Adipocyte (in vitro differentiated cells): Measurements from ENCODE around the gene PDE3B.
A peak's percentile ranks its signal among the peaks of the same experiment; 100 is the strongest.
"Not testable (repeated sequence)": the region's sequence is repeated elsewhere in the genome, so short reads cannot be mapped to it uniquely, and the experiment has no call there.

Experiments used
- DNase-seq: peaks from one replicate; pipeline ENCODE4 v3.0.0-alpha.2; 2015; ENCODE audit warnings: low read depth
- H3K27me3 ChIP-seq: replicated peaks from 2 replicates; pipeline ENCODE4 v1.7.0; 2013; ENCODE audit warnings: mild to moderate bottlenecking, low read length, moderate library complexity; ENCODE audit not compliant: control insufficient read depth, insufficient read depth
- H3K36me3 ChIP-seq: 2 replicates; pipeline ENCODE4 v1.7.0; 2013; ENCODE audit warnings: low read length, mild to moderate bottlenecking, moderate library complexity; ENCODE audit not compliant: control insufficient read depth, insufficient read depth, severe bottlenecking
- H3K4me1 ChIP-seq: 2 replicates; pipeline ENCODE4 v1.7.0; 2013; ENCODE audit warnings: mild to moderate bottlenecking, low read length, moderate library complexity; ENCODE audit not compliant: control insufficient read depth, insufficient read depth
- H3K4me3 ChIP-seq: 2 replicates; pipeline ENCODE4 v1.7.0; 2013; ENCODE audit warnings: mild to moderate bottlenecking, low read length, moderate library complexity
- H3K9ac ChIP-seq: 2 replicates; pipeline ENCODE4 v1.7.0; 2013; ENCODE audit warnings: mild to moderate bottlenecking, low read length, moderate library complexity
- H3K9me3 ChIP-seq: 2 replicates; pipeline ENCODE4 v1.7.0; 2013; ENCODE audit warnings: mild to moderate bottlenecking, low read length, moderate library complexity; ENCODE audit not compliant: control insufficient read depth

PDE3B gene

GRCh38 chr11:14863775-14864174, 220.2 kb downstream of the PDE3B start:
- H3K27me3 ChIP-seq, H3K4me3 ChIP-seq, H3K9me3 ChIP-seq, H3K9ac ChIP-seq, DNase-seq, H3K4me1 ChIP-seq: not testable (repeated sequence)
- H3K36me3 ChIP-seq = peaks cover 69% of the 10 kb centered on the region

- Histone ChIP-seq H3K27me3 (no peaks in the 10 kb centered on the region), H3K9ac (no peak overlapping the region), H3K4me1 (peaks cover 5% of the 10 kb centered on the region), H3K9me3 (no peaks in the 10 kb centered on the region), H3K4me3 (no peak overlapping the region), H3K36me3 (peaks cover 84% of the 10 kb centered on the region)
- DNase-seq = no peak
These were observed 228.4 kb downstream of the PDE3B start for GRCh38 chr11:14872032-14872431.

GRCh38 chr11:14873632-14874031, 230.0 kb downstream of the PDE3B start:
- no peak for DNase-seq
- H3K36me3 ChIP-seq = peaks cover 85% of the 10 kb centered on the region
- no peak overlapping the region for H3K9ac ChIP-seq
- peaks cover 5% of the 10 kb centered on the region for H3K4me1 ChIP-seq
- H3K27me3 ChIP-seq = no peaks in the 10 kb centered on the region
- H3K4me3 ChIP-seq = no peak overlapping the region
- H3K9me3 ChIP-seq = no peaks in the 10 kb centered on the region

GRCh38 chr11:14875163-14875562, 231.6 kb downstream of the PDE3B start:
- H3K4me1 ChIP-seq = peaks cover 5% of the 10 kb centered on the region
- H3K36me3 ChIP-seq = peaks cover 82% of the 10 kb centered on the region
- no peaks in the 10 kb centered on the region for H3K27me3 ChIP-seq
- H3K9ac ChIP-seq = no peak overlapping the region
- no peak overlapping the region for H3K4me3 ChIP-seq
- H3K9me3 ChIP-seq = no peaks in the 10 kb centered on the region
- no peak for DNase-seq

GRCh38 chr11:14881576-14882193, 238.1 kb downstream of the PDE3B start:
- Histone ChIP-seq H3K4me3 (no peak overlapping the region), H3K9me3 (no peaks in the 10 kb centered on the region), H3K4me1 (peaks cover 9% of the 10 kb centered on the region), H3K36me3 (peaks cover 54% of the 10 kb centered on the region), H3K27me3 (no peaks in the 10 kb centered on the region), H3K9ac (no peak overlapping the region)
- no peak for DNase-seq

GRCh38 chr11:14882196-14882595, 238.6 kb downstream of the PDE3B start:
- Histone ChIP-seq H3K4me3 (no peak overlapping the region), H3K36me3 (peaks cover 49% of the 10 kb centered on the region), H3K27me3 (no peaks in the 10 kb centered on the region), H3K4me1 (peaks cover 12% of the 10 kb centered on the region), H3K9ac (no peak overlapping the region), H3K9me3 (no peaks in the 10 kb centered on the region)
- DNase-seq = no peak

GRCh38 chr11:14883683-14884082, 240.1 kb downstream of the PDE3B start:
- Histone ChIP-seq H3K36me3 (peaks cover 34% of the 10 kb centered on the region), H3K4me1 (peaks cover 16% of the 10 kb centered on the region)
- not testable (repeated sequence) for H3K9ac ChIP-seq, H3K4me3 ChIP-seq, H3K27me3 ChIP-seq, DNase-seq, H3K9me3 ChIP-seq

GRCh38 chr11:14884667-14885273, 241.2 kb downstream of the PDE3B start:
- H3K9ac ChIP-seq = no peak overlapping the region
- H3K4me1 ChIP-seq = peaks cover 16% of the 10 kb centered on the region
- H3K9me3 ChIP-seq = no peaks in the 10 kb centered on the region
- no peak for DNase-seq
- H3K36me3 ChIP-seq = peaks cover 27% of the 10 kb centered on the region
- H3K27me3 ChIP-seq = no peaks in the 10 kb centered on the region
- H3K4me3 ChIP-seq = no peak overlapping the region

GRCh38 chr11:14886513-14886912, 242.9 kb downstream of the PDE3B start:
- Histone ChIP-seq H3K9ac (no peak overlapping the region), H3K9me3 (no peaks in the 10 kb centered on the region), H3K36me3 (peaks cover 9% of the 10 kb centered on the region), H3K4me1 (peaks cover 23% of the 10 kb centered on the region), H3K27me3 (no peaks in the 10 kb centered on the region), H3K4me3 (no peak overlapping the region)
- no peak for DNase-seq

GRCh38 chr11:14891143-14892035, 247.8 kb downstream of the PDE3B start:
- peak; percentile 95 for DNase-seq
- peak overlapping the region; percentile 94 for H3K4me3 ChIP-seq
- no peaks in the 10 kb centered on the region for H3K9me3 ChIP-seq
- peaks cover 26% of the 10 kb centered on the region for H3K4me1 ChIP-seq
- H3K9ac ChIP-seq = peak overlapping the region; percentile 83
- no peaks in the 10 kb centered on the region for H3K36me3 ChIP-seq
- H3K27me3 ChIP-seq = no peaks in the 10 kb centered on the region

GRCh38 chr11:14892036-14892556, 248.5 kb downstream of the PDE3B start, which contains the start of gene CYP2R1:
CYP2R1 (minus strand) TSS chr11:14892231; CDS start chr11:14892205, 26 bp downstream.
- Histone ChIP-seq H3K9ac (peak within 1 kb of the TSS; percentile 83), H3K9me3 (no peaks in the 10 kb centered on the region), H3K36me3 (no peaks in the 10 kb centered on the region), H3K4me3 (peak within 1 kb of the TSS; percentile 94), H3K27me3 (no peaks in the 10 kb centered on the region), H3K4me1 (peaks cover 21% of the 10 kb centered on the region)
- DNase-seq = peak; percentile 97
